DOHH2 (cell line): ENCODE data around the gene SYT14.

Experiments used
- EZH2phosphoT487 ChIP-seq: fragments of 200-600 bp; sonication (generic); IDR thresholded peaks from 2 replicates; pipeline ENCODE4 v1.6.1; 2017; ENCODE audit warnings: borderline replicate concordance, mild to moderate bottlenecking, antibody characterized with exemption, low read length, moderate library complexity, mixed read lengths
- TF ChIP-seq, protein P1 (sequence below): fragments of 200-600 bp; sonication (generic); IDR thresholded peaks from one replicate; pipeline ENCODE4 v1.5.1; 2014; ENCODE audit warnings: antibody characterized with exemption, mild to moderate bottlenecking, low read depth, low read length; ENCODE audit not compliant: poor library complexity, severe bottlenecking

- TF ChIP-seq, protein P1, sequence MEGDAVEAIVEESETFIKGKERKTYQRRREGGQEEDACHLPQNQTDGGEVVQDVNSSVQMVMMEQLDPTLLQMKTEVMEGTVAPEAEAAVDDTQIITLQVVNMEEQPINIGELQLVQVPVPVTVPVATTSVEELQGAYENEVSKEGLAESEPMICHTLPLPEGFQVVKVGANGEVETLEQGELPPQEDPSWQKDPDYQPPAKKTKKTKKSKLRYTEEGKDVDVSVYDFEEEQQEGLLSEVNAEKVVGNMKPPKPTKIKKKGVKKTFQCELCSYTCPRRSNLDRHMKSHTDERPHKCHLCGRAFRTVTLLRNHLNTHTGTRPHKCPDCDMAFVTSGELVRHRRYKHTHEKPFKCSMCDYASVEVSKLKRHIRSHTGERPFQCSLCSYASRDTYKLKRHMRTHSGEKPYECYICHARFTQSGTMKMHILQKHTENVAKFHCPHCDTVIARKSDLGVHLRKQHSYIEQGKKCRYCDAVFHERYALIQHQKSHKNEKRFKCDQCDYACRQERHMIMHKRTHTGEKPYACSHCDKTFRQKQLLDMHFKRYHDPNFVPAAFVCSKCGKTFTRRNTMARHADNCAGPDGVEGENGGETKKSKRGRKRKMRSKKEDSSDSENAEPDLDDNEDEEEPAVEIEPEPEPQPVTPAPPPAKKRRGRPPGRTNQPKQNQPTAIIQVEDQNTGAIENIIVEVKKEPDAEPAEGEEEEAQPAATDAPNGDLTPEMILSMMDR, result no peak
- no peak for TF ChIP-seq EZH2phosphoT487
Observed at GRCh38 chr1:210207597-210208450, 269.8 kb downstream of the SYT14 start.
